Astrocyte (in vitro differentiated cells and primary cell): ENCODE results near the gene COL5A3. TPM values are rescaled to one million over a fixed set of nuclear protein-coding genes. Genes with fewer than 3 reads are reported as not detected.

Experiments
- DNase-seq: peaks from one replicate; pipeline ENCODE4 v3.0.0-alpha.2; 2010; ENCODE audit warnings: low read depth
- FAIRE-seq: peaks from 2 replicates; lab custom pipeline; 2011; peaks lifted over from hg19 to GRCh38; lab: Jason Lieb, UNC
- H2AFZ ChIP-seq: 2 replicates; pipeline ENCODE4 v1.6.0; 2012; ENCODE audit warnings: low read depth, low read length, inconsistent platforms
- H3K27ac ChIP-seq: 2 replicates; pipeline ENCODE4 v1.5.1; 2011; ENCODE audit warnings: low read depth, low read length, inconsistent platforms
- H3K27me3 ChIP-seq: 2 replicates; pipeline ENCODE4 v1.6.0; 2011; ENCODE audit warnings: low read length, inconsistent platforms; ENCODE audit not compliant: insufficient read depth
- H3K36me3 ChIP-seq: 2 replicates; pipeline ENCODE4 v1.5.1; 2011; ENCODE audit warnings: low read length, inconsistent platforms; ENCODE audit not compliant: insufficient read depth
- H3K4me1 ChIP-seq: 2 replicates; pipeline ENCODE4 v1.5.1; 2011; ENCODE audit warnings: low read length, inconsistent platforms; ENCODE audit not compliant: insufficient read depth
- H3K4me2 ChIP-seq: 2 replicates; pipeline ENCODE4 v1.6.0; 2012; ENCODE audit warnings: low read length, inconsistent platforms
- H3K4me3 ChIP-seq: 2 replicates; pipeline ENCODE4 v1.5.1; 2011; ENCODE audit warnings: low read depth, mild to moderate bottlenecking, low read length, inconsistent platforms; ENCODE audit not compliant: insufficient read depth
- H3K79me2 ChIP-seq: 2 replicates; pipeline ENCODE4 v1.6.0; 2012; ENCODE audit warnings: mild to moderate bottlenecking, low read length, inconsistent platforms; ENCODE audit not compliant: insufficient read depth
- H3K9ac ChIP-seq: 2 replicates; pipeline ENCODE4 v1.6.0; 2012; ENCODE audit warnings: mild to moderate bottlenecking, low read length, inconsistent platforms
- H3K9me3 ChIP-seq: 2 replicates; pipeline ENCODE4 v1.5.1; 2012; ENCODE audit warnings: low read depth, mild to moderate bottlenecking, low read length, inconsistent platforms; ENCODE audit not compliant: insufficient read depth
- H4K20me1 ChIP-seq: 2 replicates; pipeline ENCODE4 v1.6.0; 2012; ENCODE audit warnings: low read length, inconsistent platforms; ENCODE audit not compliant: insufficient read depth
- H3K27ac Mint-ChIP-seq: one replicate; pipeline ENCODE4 v1.8.0; 2021; ENCODE audit warnings: mild to moderate bottlenecking, mixed read lengths; ENCODE audit not compliant: unreplicated experiment
- H3K27me3 Mint-ChIP-seq: one replicate; pipeline ENCODE4 v1.8.0; 2021; ENCODE audit warnings: low read depth, mixed read lengths; ENCODE audit not compliant: unreplicated experiment
- H3K36me3 Mint-ChIP-seq: one replicate; pipeline ENCODE4 v1.8.0; 2021; ENCODE audit warnings: low read depth, mixed read lengths; ENCODE audit not compliant: unreplicated experiment
- H3K4me1 Mint-ChIP-seq: one replicate; pipeline ENCODE4 v1.8.0; 2021; ENCODE audit warnings: low read depth, mixed read lengths; ENCODE audit not compliant: unreplicated experiment
- H3K4me3 Mint-ChIP-seq: one replicate; pipeline ENCODE4 v1.8.0; 2021; ENCODE audit warnings: mild to moderate bottlenecking, moderate library complexity, mixed read lengths; ENCODE audit not compliant: unreplicated experiment
- H3K9me3 Mint-ChIP-seq: one replicate; pipeline ENCODE4 v1.8.0; 2021; ENCODE audit warnings: mild to moderate bottlenecking, mixed read lengths; ENCODE audit not compliant: unreplicated experiment
- CTCF ChIP-seq: IDR thresholded peaks from 2 replicates; pipeline ENCODE4 v1.5.1; 2011; ENCODE audit warnings: low read depth, mild to moderate bottlenecking, inconsistent platforms, low read length, moderate library complexity; ENCODE audit not compliant: insufficient read depth
- EZH2 ChIP-seq: IDR thresholded peaks from 2 replicates; pipeline ENCODE4 v1.6.1; 2012; ENCODE audit warnings: mild to moderate bottlenecking, low read length, inconsistent platforms; ENCODE audit not compliant: insufficient read depth
- total RNA-seq: library from RNA; stranded (reverse); gene quantifications from 2 replicates; pipeline ENCODE4 v1.2.1, GENCODE V29; 2021

The COL5A3 gene
- total RNA-seq, 1 donor from 2014 or later, result 22.2 TPM

DNA sequence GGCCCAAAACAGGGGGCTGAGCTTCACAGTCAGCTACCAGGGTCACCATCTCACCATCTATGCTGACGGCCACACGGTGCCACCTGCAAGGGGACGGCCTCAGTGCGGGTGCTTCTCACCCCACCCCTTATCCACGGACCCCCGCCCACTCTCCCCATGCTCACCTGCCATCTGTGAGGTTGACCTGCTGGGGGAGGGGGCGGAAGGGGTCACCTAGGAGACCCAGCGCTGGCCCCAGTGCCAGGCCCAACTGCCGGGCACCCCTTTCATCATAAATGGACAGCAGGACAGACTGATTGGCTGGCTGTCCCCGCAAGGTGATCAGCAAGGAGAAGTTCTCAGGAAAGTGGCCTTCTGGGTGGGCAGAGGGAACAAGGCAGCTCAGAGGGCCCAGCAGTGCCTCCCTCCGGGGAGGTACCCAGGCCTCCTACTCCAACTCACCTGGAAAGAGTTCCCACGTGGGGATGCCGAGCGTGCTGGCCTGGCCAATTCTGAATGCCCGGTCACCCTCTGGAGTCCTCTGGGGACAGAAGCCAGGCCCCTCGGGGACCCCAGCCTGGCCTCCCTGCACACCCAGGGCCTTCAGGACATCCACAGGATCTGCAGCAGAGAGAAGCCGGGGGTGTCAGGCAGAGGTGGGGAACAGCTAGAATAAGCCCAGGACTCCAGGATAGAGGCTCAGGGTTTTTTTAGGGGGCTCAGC lies 4.5 kb downstream of the COL5A3 start:
- no peak for FAIRE-seq
- H3K36me3 ChIP-seq, result no peaks in the 10 kb centered on the region
- Mint-ChIP-seq H3K4me1 (peaks cover 21% of the 10 kb centered on the region), H3K9me3 (peaks cover 2% of the 10 kb centered on the region), H3K36me3 (peaks cover 10% of the 10 kb centered on the region), H3K27me3 (peaks cover 9% of the 10 kb centered on the region), H3K27ac (no peak overlapping the region), H3K4me3 (no peak overlapping the region)
- H3K4me3 ChIP-seq, result no peak overlapping the region
- no peak overlapping the region for H2AFZ ChIP-seq
- H3K27ac ChIP-seq, result no peak overlapping the region
- no peak for TF ChIP-seq EZH2
- no peak for TF ChIP-seq CTCF
- peaks cover 5% of the 10 kb centered on the region for H4K20me1 ChIP-seq
- H3K79me2 ChIP-seq, result no peaks in the 10 kb centered on the region
- no peak overlapping the region for H3K4me2 ChIP-seq
- peaks cover 26% of the 10 kb centered on the region for H3K4me1 ChIP-seq
- H3K9ac ChIP-seq, result peak overlapping the region; percentile 30
- DNase-seq, result no peak
- peaks cover 4% of the 10 kb centered on the region for H3K27me3 ChIP-seq
- H3K9me3 ChIP-seq, result no peaks in the 10 kb centered on the region

- Histone ChIP-seq H3K27ac (no peak overlapping the region), H3K36me3 (no peaks in the 10 kb centered on the region), H3K4me3 (no peak overlapping the region), H3K9ac (no peak overlapping the region), H3K4me2 (no peak overlapping the region), H3K4me1 (peaks cover 20% of the 10 kb centered on the region), H4K20me1 (peaks cover 1% of the 10 kb centered on the region), H3K79me2 (no peaks in the 10 kb centered on the region), H3K9me3 (no peaks in the 10 kb centered on the region), H2AFZ (no peak overlapping the region), H3K27me3 (no peaks in the 10 kb centered on the region)
- H3K9me3 Mint-ChIP-seq, result peaks cover 2% of the 10 kb centered on the region
- no peak overlapping the region for H3K27ac Mint-ChIP-seq
- no peak overlapping the region for H3K4me3 Mint-ChIP-seq
- FAIRE-seq, result no peak
- H3K4me1 Mint-ChIP-seq, result peaks cover 17% of the 10 kb centered on the region
- no peak for DNase-seq
- peaks cover 14% of the 10 kb centered on the region for H3K36me3 Mint-ChIP-seq
- H3K27me3 Mint-ChIP-seq, result peaks cover 13% of the 10 kb centered on the region
- TF ChIP-seq CTCF (no peak), EZH2 (no peak)
Measured at GRCh38 chr19:10004617-10005016, 5.7 kb downstream of the COL5A3 start.

- Histone ChIP-seq H3K4me1 (peaks cover 9% of the 10 kb centered on the region), H3K79me2 (no peaks in the 10 kb centered on the region), H2AFZ (no peak overlapping the region), H3K9me3 (no peaks in the 10 kb centered on the region), H3K4me2 (no peak overlapping the region), H3K4me3 (no peak overlapping the region), H3K9ac (no peak overlapping the region), H3K36me3 (no peaks in the 10 kb centered on the region), H4K20me1 (no peaks in the 10 kb centered on the region), H3K27ac (no peak overlapping the region), H3K27me3 (peaks cover 1% of the 10 kb centered on the region)
- no peak overlapping the region for H3K27ac Mint-ChIP-seq
- FAIRE-seq (no peak), DNase-seq (no peak)
- H3K9me3 Mint-ChIP-seq, result peaks cover 2% of the 10 kb centered on the region
- TF ChIP-seq CTCF (no peak), EZH2 (no peak)
- H3K36me3 Mint-ChIP-seq, result peaks cover 14% of the 10 kb centered on the region
- H3K4me3 Mint-ChIP-seq, result no peak overlapping the region
- peaks cover 21% of the 10 kb centered on the region for H3K27me3 Mint-ChIP-seq
- H3K4me1 Mint-ChIP-seq, result peaks cover 10% of the 10 kb centered on the region
Measured at GRCh38 chr19:10003271-10003670, 7.0 kb downstream of the COL5A3 start.
